H9 (cell line): ENCODE results near the gene ZNF70. TPM values are rescaled to one million over a fixed set of nuclear protein-coding genes. Genes with fewer than 3 reads are reported as not detected.

Source experiments
- DNase-seq: peaks from one replicate; pipeline ENCODE4 v3.0.0-alpha.2; 2017
- H2AFZ ChIP-seq: one replicate; pipeline ENCODE4 v1.6.1; 2013; ENCODE audit warnings: mild to moderate bottlenecking, low read length, control low read depth, moderate library complexity
- H2AK5ac ChIP-seq: 2 replicates; pipeline ENCODE4 v1.6.1; 2013; ENCODE audit warnings: low read length, control low read depth, mixed read lengths; ENCODE audit not compliant: insufficient read length
- H2BK120ac ChIP-seq: one replicate; pipeline ENCODE4 v1.6.1; 2013; ENCODE audit warnings: low read depth, mild to moderate bottlenecking, low read length, control low read depth, inconsistent platforms; ENCODE audit not compliant: poor library complexity, severe bottlenecking
- H2BK12ac ChIP-seq: 2 replicates; pipeline ENCODE4 v1.6.1; 2013; ENCODE audit warnings: low read length, control low read depth, mixed read lengths, low read depth; ENCODE audit not compliant: insufficient read length
- H2BK15ac ChIP-seq: 2 replicates; pipeline ENCODE4 v1.6.1; 2013; ENCODE audit warnings: low read depth, low read length, control low read depth
- H2BK20ac ChIP-seq: one replicate; pipeline ENCODE4 v1.6.1; 2013; ENCODE audit warnings: low read depth, mild to moderate bottlenecking, low read length, control low read depth, inconsistent platforms; ENCODE audit not compliant: poor library complexity, severe bottlenecking
- H2BK5ac ChIP-seq: 2 replicates; pipeline ENCODE4 v1.6.1; 2013; ENCODE audit warnings: low read length, control low read depth, mixed read lengths; ENCODE audit not compliant: insufficient read length
- H3K14ac ChIP-seq: 2 replicates; pipeline ENCODE4 v1.6.1; 2013; ENCODE audit warnings: low read length, control low read depth; ENCODE audit not compliant: insufficient read depth
- H3K18ac ChIP-seq: 2 replicates; pipeline ENCODE4 v1.6.1; 2013; ENCODE audit warnings: low read depth, mild to moderate bottlenecking, mixed read lengths, low read length, control low read depth; ENCODE audit not compliant: insufficient read length
- H3K23ac ChIP-seq: 2 replicates; pipeline ENCODE4 v1.6.1; 2013; ENCODE audit warnings: low read length, control low read depth, mixed read lengths, low read depth; ENCODE audit not compliant: insufficient read length
- H3K23me2 ChIP-seq: 2 replicates; pipeline ENCODE4 v1.6.1; 2013; ENCODE audit warnings: low read depth, mild to moderate bottlenecking, mixed read lengths, low read length, control low read depth; ENCODE audit not compliant: insufficient read length, poor library complexity, severe bottlenecking
- H3K27ac ChIP-seq: 2 replicates; pipeline ENCODE4 v1.5.1; 2013; ENCODE audit warnings: low read length, control low read depth, mixed read lengths, low read depth; ENCODE audit not compliant: insufficient read length
- H3K27me3 ChIP-seq: 2 replicates; pipeline ENCODE4 v1.6.1; 2013; ENCODE audit warnings: low read length, control low read depth, inconsistent platforms; ENCODE audit not compliant: insufficient read depth
- H3K4ac ChIP-seq: 2 replicates; pipeline ENCODE4 v1.6.1; 2013; ENCODE audit warnings: low read depth, mild to moderate bottlenecking, control low read depth, inconsistent platforms, low read length, moderate library complexity
- H3K4me1 ChIP-seq: 2 replicates; pipeline ENCODE4 v1.6.1; 2013; ENCODE audit warnings: low read length, control low read depth, inconsistent platforms; ENCODE audit not compliant: insufficient read depth
- H3K4me2 ChIP-seq: 2 replicates; pipeline ENCODE4 v1.6.1; 2013; ENCODE audit warnings: low read length, control low read depth, mixed read lengths; ENCODE audit not compliant: insufficient read length, insufficient read depth
- H3K56ac ChIP-seq: 2 replicates; pipeline ENCODE4 v1.6.1; 2013; ENCODE audit warnings: low read depth, mild to moderate bottlenecking, mixed read lengths, low read length, control low read depth; ENCODE audit not compliant: insufficient read length
- H3K79me1 ChIP-seq: 2 replicates; pipeline ENCODE4 v1.6.1; 2013; ENCODE audit warnings: low read depth, mild to moderate bottlenecking, moderate library complexity, low read length, control low read depth, inconsistent platforms; ENCODE audit not compliant: insufficient read depth, poor library complexity, severe bottlenecking
- H3K79me2 ChIP-seq: 2 replicates; pipeline ENCODE4 v1.6.1; 2013; ENCODE audit warnings: low read length, control low read depth, inconsistent platforms; ENCODE audit not compliant: insufficient read depth
- H3K9ac ChIP-seq: 2 replicates; pipeline ENCODE4 v1.6.1; 2013; ENCODE audit warnings: low read length, control low read depth, mixed read lengths; ENCODE audit not compliant: insufficient read length; ENCODE audit errors: extremely low read depth
- H3K9me3 ChIP-seq: one replicate; pipeline ENCODE4 v1.6.1; 2013; ENCODE audit warnings: low read depth, low read length, inconsistent platforms; ENCODE audit not compliant: control insufficient read depth
- H3T11ph ChIP-seq: one replicate; pipeline ENCODE4 v1.6.1; 2013; ENCODE audit warnings: mild to moderate bottlenecking, low read length, control low read depth, inconsistent platforms
- H4K20me1 ChIP-seq: one replicate; pipeline ENCODE4 v1.6.1; 2013; ENCODE audit not compliant: control insufficient read depth, insufficient read length, insufficient read depth
- H4K5ac ChIP-seq: 2 replicates; pipeline ENCODE4 v1.6.1; 2013; ENCODE audit warnings: low read depth, mild to moderate bottlenecking, mixed read lengths, low read length, control low read depth; ENCODE audit not compliant: insufficient read length
- H4K8ac ChIP-seq: replicated peaks from 2 replicates; pipeline ENCODE4 v1.6.1; 2013; ENCODE audit warnings: low read length, control low read depth, mixed read lengths, low read depth; ENCODE audit not compliant: insufficient read length
- H4K91ac ChIP-seq: 2 replicates; pipeline ENCODE4 v1.6.1; 2013; ENCODE audit warnings: low read depth, mild to moderate bottlenecking, moderate library complexity, mixed read lengths, low read length, control low read depth; ENCODE audit not compliant: insufficient read length
- H3K27ac Mint-ChIP-seq, 3 experiments: 2 replicates in 2 of 3; 3 replicates in 1 of 3; pipeline ENCODE4 v1.8.0; 2020 to 2021; ENCODE audit warnings: mixed read lengths in 3 of 3, mild to moderate bottlenecking in 1 of 3, moderate library complexity in 1 of 3
- H3K27me3 Mint-ChIP-seq: 2 replicates; pipeline ENCODE4 v1.8.0; 2021; ENCODE audit warnings: low read depth, mild to moderate bottlenecking, moderate library complexity, mixed read lengths
- H3K36me3 Mint-ChIP-seq, 3 experiments: 2 replicates in 2 of 3; 3 replicates in 1 of 3; pipeline ENCODE4 v1.8.0; 2020 to 2021; ENCODE audit warnings: low read depth in 3 of 3, mixed read lengths in 3 of 3; ENCODE audit not compliant: insufficient read depth in 1 of 3
- H3K4me1 Mint-ChIP-seq, 2 experiments: 2 replicates each; pipeline ENCODE4 v1.8.0; 2020; ENCODE audit warnings: mixed read lengths in 2 of 2
- H3K4me3 Mint-ChIP-seq, 2 experiments: 2 replicates in 1 of 2; 3 replicates in 1 of 2; pipeline ENCODE4 v1.8.0; 2020 to 2021; ENCODE audit warnings: mild to moderate bottlenecking in 2 of 2, mixed read lengths in 2 of 2, moderate library complexity in 1 of 2
- H3K9me3 Mint-ChIP-seq, 2 experiments: 2 replicates in 1 of 2; 3 replicates in 1 of 2; pipeline ENCODE4 v1.8.0; 2020; ENCODE audit warnings: mild to moderate bottlenecking in 2 of 2, mixed read lengths in 2 of 2, moderate library complexity in 1 of 2
- WGBS: extraction: QIAGEN DNeasy Blood & Tissue Kit; methylation state at CpG from one replicate; pipeline ENCODE4 v1.1.7; 2013; ENCODE audit warnings: missing lambda C conversion rate, low lambda C conversion rate, mixed read lengths; ENCODE audit not compliant: insufficient read length; ENCODE audit errors: extremely low coverage; 5-methylcytosine and 5-hydroxymethylcytosine counted together
- total RNA-seq: library from RNA; stranded (reverse); gene quantifications from 2 replicates; pipeline ENCODE4 v1.2.1, GENCODE V29; 2021
- TF ChIP-seq, protein P1 (sequence below): fragments of 200-600 bp; sonication (generic); conservative IDR thresholded peaks from 3 replicates; pipeline ENCODE4 v1.8.0; 2021; ENCODE audit warnings: antibody characterized with exemption, mild to moderate bottlenecking

ZNF70 gene
- total RNA-seq, 1 experiment from 2014 or later: 3.5 TPM

DNA sequence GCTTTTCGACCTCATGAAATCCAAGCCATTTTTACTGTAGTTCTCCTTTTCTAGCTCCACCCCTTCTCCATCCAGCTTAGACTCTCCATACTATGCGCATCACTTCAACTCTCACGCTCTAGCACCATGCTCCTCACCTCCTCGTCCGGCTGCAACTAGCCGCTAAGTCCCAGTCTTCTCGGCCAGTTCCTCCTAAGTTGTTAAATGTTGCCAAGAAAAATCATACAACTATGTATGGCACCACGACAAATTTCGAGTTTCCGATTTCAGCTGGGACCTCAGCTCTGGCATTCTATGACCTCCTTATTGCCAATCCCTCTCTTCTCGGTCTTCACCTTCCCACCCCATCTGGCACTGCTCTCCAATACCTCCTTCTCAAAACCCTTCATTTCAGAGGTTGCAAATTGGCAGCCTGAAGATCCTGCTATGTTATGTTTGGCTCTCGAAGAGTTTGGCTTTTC, 1.0 kb downstream of the ZNF70 start:
- Histone ChIP-seq H2AFZ (no peak overlapping the region), H3K27me3 (no peaks in the 10 kb centered on the region), H4K20me1 (no peaks in the 10 kb centered on the region), H4K8ac (no peak overlapping the region), H3K4ac (no peak overlapping the region), H3K9ac (no peak overlapping the region), H3K4me2 (peak overlapping the region; percentile 59), H3K4me1 (no peaks in the 10 kb centered on the region; the same call in none of the 2 replicates), H4K91ac (no peak overlapping the region), H2BK20ac (no peak overlapping the region), H2AK5ac (no peak overlapping the region), H2BK5ac (no peak overlapping the region), H3K79me1 (no peaks in the 10 kb centered on the region), H3K23ac (no peak overlapping the region), H3K9me3 (no peaks in the 10 kb centered on the region), H2BK120ac (no peak overlapping the region), H2BK15ac (no peak overlapping the region), H3K18ac (no peak overlapping the region), H3K27ac (no peak overlapping the region), H3K79me2 (no peaks in the 10 kb centered on the region), H3K56ac (no peak overlapping the region), H3K23me2 (peaks cover 8% of the 10 kb centered on the region), H2BK12ac (no peak overlapping the region), H4K5ac (no peak overlapping the region), H3T11ph (no peak overlapping the region), H3K14ac (no peak overlapping the region)
- H3K27me3 Mint-ChIP-seq: peaks cover 4% of the 10 kb centered on the region
- DNase-seq: no peak
- no peak overlapping the region; a peak in 1 of 7 replicates for H3K27ac Mint-ChIP-seq
- no CpG with 5 or more reads among the region's 12 CpGs for WGBS
- TF ChIP-seq, protein P1, sequence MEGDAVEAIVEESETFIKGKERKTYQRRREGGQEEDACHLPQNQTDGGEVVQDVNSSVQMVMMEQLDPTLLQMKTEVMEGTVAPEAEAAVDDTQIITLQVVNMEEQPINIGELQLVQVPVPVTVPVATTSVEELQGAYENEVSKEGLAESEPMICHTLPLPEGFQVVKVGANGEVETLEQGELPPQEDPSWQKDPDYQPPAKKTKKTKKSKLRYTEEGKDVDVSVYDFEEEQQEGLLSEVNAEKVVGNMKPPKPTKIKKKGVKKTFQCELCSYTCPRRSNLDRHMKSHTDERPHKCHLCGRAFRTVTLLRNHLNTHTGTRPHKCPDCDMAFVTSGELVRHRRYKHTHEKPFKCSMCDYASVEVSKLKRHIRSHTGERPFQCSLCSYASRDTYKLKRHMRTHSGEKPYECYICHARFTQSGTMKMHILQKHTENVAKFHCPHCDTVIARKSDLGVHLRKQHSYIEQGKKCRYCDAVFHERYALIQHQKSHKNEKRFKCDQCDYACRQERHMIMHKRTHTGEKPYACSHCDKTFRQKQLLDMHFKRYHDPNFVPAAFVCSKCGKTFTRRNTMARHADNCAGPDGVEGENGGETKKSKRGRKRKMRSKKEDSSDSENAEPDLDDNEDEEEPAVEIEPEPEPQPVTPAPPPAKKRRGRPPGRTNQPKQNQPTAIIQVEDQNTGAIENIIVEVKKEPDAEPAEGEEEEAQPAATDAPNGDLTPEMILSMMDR: no peak
- H3K9me3 Mint-ChIP-seq: no peaks in the 10 kb centered on the region; a peak in 1 of 5 replicates
- H3K36me3 Mint-ChIP-seq: peaks cover 4 to 7% (median 5%) of the 10 kb centered on the region in 3 experiments; a peak in 5 of 7 replicates
- peaks cover 13 to 34% of the 10 kb centered on the region in 2 experiments for H3K4me1 Mint-ChIP-seq
- peak overlapping the region; percentile 73 to 88 for H3K4me3 Mint-ChIP-seq
